GM23248 (cell line): ENCODE data around the gene ENOX1.

ENCODE experiments used
- EZH2 ChIP-seq: fragments of 200-600 bp; sonication (generic); IDR thresholded peaks from 2 replicates; pipeline ENCODE4 v1.6.1; 2018; ENCODE audit warnings: antibody characterized with exemption, mild to moderate bottlenecking; ENCODE audit not compliant: insufficient read depth, poor library complexity, severe bottlenecking
- EZH2phosphoT487 ChIP-seq: fragments of 200-600 bp; sonication (generic); IDR thresholded peaks from 2 replicates; pipeline ENCODE4 v1.6.1; 2018; ENCODE audit warnings: antibody characterized with exemption, moderate library complexity, mild to moderate bottlenecking, low read depth; ENCODE audit not compliant: insufficient read depth

- TF ChIP-seq EZH2 (no peak), EZH2phosphoT487 (no peak)
Measured at GRCh38 chr13:43653395-43653794, 133.4 kb downstream of the ENOX1 start.
